GM08714 (cell line): ENCODE measurements around the gene RBM33.

Experiments used
- H3K4me3 ChIP-seq: fragments of 200-500 bp; sonication (Bioruptor generic); 2 replicates; pipeline ENCODE4 v1.5.1; 2014; ENCODE audit warnings: mild to moderate bottlenecking, low read length, inconsistent platforms
- ZNF274 ChIP-seq: IDR thresholded peaks from 2 replicates; pipeline ENCODE4 v1.6.1; 2012; ENCODE audit warnings: mild to moderate bottlenecking, low read depth, low read length

Gene RBM33

GRCh38 chr7:155646669-155647068 is 2.2 kb downstream of the RBM33 start:
- TF ChIP-seq ZNF274 = no peak
- peak overlapping the region; percentile 56 for H3K4me3 ChIP-seq

- no peak overlapping the region for H3K4me3 ChIP-seq
- TF ChIP-seq ZNF274 = no peak
Measured at GRCh38 chr7:155647302-155647701, 2.8 kb downstream of the RBM33 start.

- TF ChIP-seq ZNF274 = no peak
- H3K4me3 ChIP-seq = no peak overlapping the region
Measured at GRCh38 chr7:155647734-155648133, 3.3 kb downstream of the RBM33 start.

GRCh38 chr7:155648752-155649339 is 4.4 kb downstream of the RBM33 start:
- H3K4me3 ChIP-seq = no peak overlapping the region
- no peak for TF ChIP-seq ZNF274

GRCh38 chr7:155649588-155649987 is 5.1 kb downstream of the RBM33 start:
- TF ChIP-seq ZNF274 = no peak
- no peak overlapping the region for H3K4me3 ChIP-seq

- H3K4me3 ChIP-seq = no peak overlapping the region
Measured at GRCh38 chr7:155652156-155653114, 8.0 kb downstream of the RBM33 start.

GRCh38 chr7:155653803-155654202 is 9.3 kb downstream of the RBM33 start:
- TF ChIP-seq ZNF274 = no peak
- no peak overlapping the region for H3K4me3 ChIP-seq

More at GRCh38 chr7:155652156-155653114, 8.0 kb downstream of the RBM33 start:
- no peak for TF ChIP-seq ZNF274

GRCh38 chr7:155656891-155657290 is 12.4 kb downstream of the RBM33 start:
- no peak for TF ChIP-seq ZNF274
- no peak overlapping the region for H3K4me3 ChIP-seq

GRCh38 chr7:155660059-155660757 is 15.7 kb downstream of the RBM33 start:
- TF ChIP-seq ZNF274 = no peak
- no peak overlapping the region; the same call in 1 of the 2 replicates for H3K4me3 ChIP-seq

GRCh38 chr7:155660758-155661093 is 16.3 kb downstream of the RBM33 start:
- no peak overlapping the region for H3K4me3 ChIP-seq
- no peak for TF ChIP-seq ZNF274

- H3K4me3 ChIP-seq = no peak overlapping the region
- TF ChIP-seq ZNF274 = no peak
Measured at GRCh38 chr7:155662343-155663043, 18.0 kb downstream of the RBM33 start.

GRCh38 chr7:155663937-155664336 is 19.5 kb downstream of the RBM33 start:
- H3K4me3 ChIP-seq = no peak overlapping the region
- TF ChIP-seq ZNF274 = no peak

GRCh38 chr7:155665079-155665956 is 20.9 kb downstream of the RBM33 start:
- H3K4me3 ChIP-seq = no peak overlapping the region

More at GRCh38 chr7:155665079-155665956, 20.9 kb downstream of the RBM33 start:
- TF ChIP-seq ZNF274 = no peak
